ENCODE measurements around the gene DLGAP1.

The DLGAP1 gene

DNA sequence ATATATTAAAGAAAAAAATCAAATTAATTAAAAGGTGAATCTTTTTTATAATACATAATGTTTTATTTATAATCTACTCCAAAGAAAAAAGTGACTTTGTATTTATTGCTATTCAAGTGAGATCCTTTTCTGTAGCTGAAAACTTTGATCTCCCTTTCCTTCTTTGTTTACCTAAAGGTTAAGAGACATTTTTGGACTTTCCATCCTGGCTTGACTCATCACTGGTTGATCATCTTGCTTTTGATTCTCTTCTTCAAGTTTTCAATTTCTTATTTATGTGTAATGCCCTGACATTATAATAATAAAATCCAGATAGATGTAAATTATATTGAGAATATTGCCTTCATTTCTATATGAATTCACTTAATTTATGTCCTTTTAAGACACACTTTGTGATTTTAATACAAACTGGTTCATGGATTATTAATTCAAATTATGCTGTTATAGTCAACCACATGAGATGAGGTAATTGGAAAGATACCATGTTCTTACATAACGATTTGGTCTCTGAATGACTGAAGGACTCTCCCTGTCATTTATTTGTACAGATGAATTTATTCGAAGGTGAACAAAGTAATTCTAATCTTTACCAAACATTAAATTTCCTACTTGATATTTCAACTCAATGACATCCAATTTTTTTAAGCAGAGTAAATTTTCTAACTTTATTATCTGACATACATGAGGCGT lies 820.7 kb downstream of the DLGAP1 start:
- H3K4me1 ChIP-seq (ENCODE audit: control insufficient read depth in 5 of 5, insufficient read depth in 5 of 5, low read length in 5 of 5) = peaks cover 0 to 2% (median 0%) of the 10 kb centered on the region in 5 donors
- no peak overlapping the region for H3K9ac ChIP-seq (ENCODE audit: low read length in 5 of 5)
- H3K4me3 ChIP-seq (ENCODE audit: low read depth in 1 of 5, low read length in 5 of 5) = no peak overlapping the region
- no peaks in the 10 kb centered on the region for H3K36me3 ChIP-seq (ENCODE audit: control insufficient read depth in 5 of 5, insufficient read depth in 5 of 5, low read length in 5 of 5)
- no peaks in the 10 kb centered on the region for H3K9me3 ChIP-seq (ENCODE audit: control insufficient read depth in 5 of 5, low read length in 5 of 5)
- H3K27me3 ChIP-seq (ENCODE audit: control insufficient read depth in 5 of 5, insufficient read depth in 4 of 5, low read length in 5 of 5) = no peaks in the 10 kb centered on the region
- no peak overlapping the region for H3K27ac ChIP-seq (ENCODE audit: low read depth, low read length)

DNA sequence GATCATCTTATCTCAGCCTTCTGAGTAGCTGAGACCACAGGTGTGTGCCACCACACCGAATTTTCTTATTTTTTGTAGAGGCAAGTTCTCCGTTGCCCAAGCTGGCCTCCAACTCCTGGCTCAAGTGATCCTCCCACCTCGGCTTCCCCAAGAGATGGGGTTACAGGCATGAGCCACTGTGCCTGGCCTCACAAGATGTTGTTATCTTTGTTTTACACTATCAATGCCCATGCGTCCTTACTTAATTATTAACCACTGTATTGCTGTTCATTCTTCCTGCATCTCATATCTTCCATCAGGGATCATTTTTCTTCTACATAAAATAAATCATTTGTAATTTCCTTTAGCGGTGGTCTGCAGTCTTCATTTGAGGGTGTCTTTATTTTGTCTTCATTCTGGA lies 823.2 kb downstream of the DLGAP1 start:
- H3K27me3 ChIP-seq (ENCODE audit: control insufficient read depth in 5 of 5, insufficient read depth in 4 of 5, low read length in 5 of 5) = no peaks in the 10 kb centered on the region

DNA sequence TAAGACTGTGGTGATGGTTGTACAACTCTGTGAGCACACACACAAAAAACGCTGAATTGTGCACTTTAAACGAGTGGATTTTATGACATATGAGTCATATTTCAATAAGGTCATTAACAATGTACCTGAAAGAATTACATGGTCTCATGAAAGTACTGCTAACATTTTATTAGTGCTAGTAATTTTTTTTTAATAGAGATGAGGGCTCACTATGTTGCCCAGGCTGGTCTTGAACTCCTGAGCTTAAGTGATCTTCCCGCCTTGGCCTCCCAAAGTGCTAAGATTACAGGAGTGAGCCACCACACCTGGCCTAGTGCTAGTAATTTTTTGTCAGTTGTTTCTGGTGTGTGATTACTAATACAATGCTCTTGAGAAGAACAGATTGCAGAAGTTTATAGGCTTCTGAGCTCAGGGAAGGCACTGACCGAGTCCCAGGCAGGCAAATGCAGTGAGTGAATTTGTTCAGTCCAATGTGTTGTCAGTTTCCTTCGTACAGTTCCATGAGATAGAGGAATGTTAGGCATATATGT lies 828.1 kb downstream of the DLGAP1 start:
- H3K9me3 ChIP-seq (ENCODE audit: control insufficient read depth in 5 of 5, low read length in 5 of 5) = no peaks in the 10 kb centered on the region
- no peak overlapping the region for H3K4me3 ChIP-seq (ENCODE audit: low read depth in 1 of 5, low read length in 5 of 5)
- H3K27me3 ChIP-seq (ENCODE audit: control insufficient read depth in 5 of 5, insufficient read depth in 4 of 5, low read length in 5 of 5) = no peaks in the 10 kb centered on the region
- peaks cover 5 to 27% (median 19%) of the 10 kb centered on the region in 5 donors for H3K4me1 ChIP-seq (ENCODE audit: control insufficient read depth in 5 of 5, insufficient read depth in 5 of 5, low read length in 5 of 5)
- H3K27ac ChIP-seq (ENCODE audit: low read depth, low read length) = no peak overlapping the region
- H3K36me3 ChIP-seq (ENCODE audit: control insufficient read depth in 5 of 5, insufficient read depth in 5 of 5, low read length in 5 of 5) = no peaks in the 10 kb centered on the region
- no peak overlapping the region for H3K9ac ChIP-seq (ENCODE audit: low read length in 5 of 5)

More for the DNA sequence above, 823.2 kb downstream of the DLGAP1 start:
- H3K4me1 ChIP-seq (ENCODE audit: control insufficient read depth in 5 of 5, insufficient read depth in 5 of 5, low read length in 5 of 5) = peaks cover 0 to 2% (median 0%) of the 10 kb centered on the region in 5 donors
- no peak overlapping the region for H3K9ac ChIP-seq (ENCODE audit: low read length in 5 of 5)
- no peaks in the 10 kb centered on the region for H3K9me3 ChIP-seq (ENCODE audit: control insufficient read depth in 5 of 5, low read length in 5 of 5)
- no peaks in the 10 kb centered on the region for H3K36me3 ChIP-seq (ENCODE audit: control insufficient read depth in 5 of 5, insufficient read depth in 5 of 5, low read length in 5 of 5)
- no peak overlapping the region for H3K27ac ChIP-seq (ENCODE audit: low read depth, low read length)
- no peak overlapping the region for H3K4me3 ChIP-seq (ENCODE audit: low read depth in 1 of 5, low read length in 5 of 5)

DNA sequence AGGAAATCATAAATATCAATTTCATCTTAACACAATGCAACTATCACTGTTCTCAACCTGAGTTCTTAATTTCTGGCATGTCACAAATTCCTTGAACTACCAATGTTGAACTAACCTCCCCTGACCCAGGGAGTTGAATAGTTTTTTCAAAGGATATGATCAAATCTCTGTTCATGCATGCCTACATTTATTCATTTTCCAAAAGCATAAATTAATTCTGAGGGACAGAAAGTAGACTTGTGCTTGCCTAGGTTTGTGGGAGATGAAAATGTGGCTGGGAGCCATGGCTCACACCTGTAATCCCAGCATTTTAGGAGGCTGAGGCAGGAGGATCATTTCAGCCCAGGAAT lies 829.4 kb downstream of the DLGAP1 start:
- peaks cover 5 to 27% (median 19%) of the 10 kb centered on the region in 5 donors for H3K4me1 ChIP-seq (ENCODE audit: control insufficient read depth in 5 of 5, insufficient read depth in 5 of 5, low read length in 5 of 5)
- no peaks in the 10 kb centered on the region for H3K9me3 ChIP-seq (ENCODE audit: control insufficient read depth in 5 of 5, low read length in 5 of 5)
- no peak overlapping the region for H3K27ac ChIP-seq (ENCODE audit: low read depth, low read length)
- no peak overlapping the region for H3K4me3 ChIP-seq (ENCODE audit: low read depth in 1 of 5, low read length in 5 of 5)
- no peaks in the 10 kb centered on the region for H3K36me3 ChIP-seq (ENCODE audit: control insufficient read depth in 5 of 5, insufficient read depth in 5 of 5, low read length in 5 of 5)
- no peaks in the 10 kb centered on the region for H3K27me3 ChIP-seq (ENCODE audit: control insufficient read depth in 5 of 5, insufficient read depth in 4 of 5, low read length in 5 of 5)
- no peak overlapping the region for H3K9ac ChIP-seq (ENCODE audit: low read length in 5 of 5)

DNA sequence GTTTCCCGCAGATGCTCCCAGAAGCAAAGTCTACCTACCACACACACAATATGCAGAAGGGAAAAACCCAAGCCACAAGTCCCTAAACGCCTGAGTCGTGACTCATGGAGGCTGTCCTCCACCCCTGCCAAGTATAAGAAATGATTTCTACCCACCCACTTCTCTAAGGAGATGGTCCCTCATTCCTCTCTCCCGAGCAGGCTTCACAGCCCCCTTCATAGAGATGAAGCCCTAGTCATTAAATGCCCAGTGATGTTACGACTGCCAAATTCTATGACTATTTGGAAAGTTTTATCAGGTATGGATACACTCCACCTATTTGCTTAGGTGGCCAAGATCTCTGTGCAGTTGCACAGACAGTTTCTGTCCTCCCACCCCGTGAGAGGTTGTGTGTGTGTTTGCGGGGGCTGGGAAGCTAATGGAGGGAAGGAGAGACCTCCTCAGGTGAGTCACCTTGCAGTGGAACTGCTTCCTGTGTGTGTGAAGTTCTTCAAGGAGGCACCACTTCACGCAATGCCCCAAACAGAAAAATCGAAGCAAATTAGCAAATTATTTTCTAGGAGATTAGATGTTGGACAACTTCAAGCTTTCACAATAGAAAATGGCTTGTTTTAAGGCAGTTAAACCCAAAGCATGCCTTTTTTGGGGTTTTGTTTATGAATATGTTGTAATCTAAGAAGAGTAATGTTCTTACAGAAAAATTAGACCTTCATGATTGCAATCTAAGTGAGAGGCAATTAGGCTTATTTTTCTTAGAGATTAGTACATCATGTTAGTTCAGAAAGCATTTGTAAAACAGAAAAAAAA lies 830.0 kb downstream of the DLGAP1 start:
- H3K9ac ChIP-seq (ENCODE audit: low read length in 5 of 5) = peak overlapping the region in 1 of 5 donors; percentile 64
- no peak overlapping the region for H3K4me3 ChIP-seq (ENCODE audit: low read depth in 1 of 5, low read length in 5 of 5)

DNA sequence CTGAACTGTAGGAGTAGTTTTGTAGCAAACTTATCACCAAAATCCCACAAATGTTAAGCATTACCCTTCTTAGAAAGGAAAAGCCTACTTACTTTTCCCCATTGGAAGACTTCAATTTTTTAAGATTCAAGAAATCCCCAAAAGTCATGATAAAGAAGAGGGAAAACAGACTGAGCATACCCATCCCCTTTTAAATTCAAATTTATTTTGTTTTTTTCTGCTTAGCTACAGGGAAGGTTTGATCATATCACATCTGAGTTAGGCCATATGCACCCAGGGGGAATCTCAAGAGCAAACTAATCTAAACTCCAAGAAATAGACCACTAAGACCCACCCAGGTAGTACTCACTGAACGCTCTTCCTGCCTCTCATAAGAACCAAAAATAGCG lies 830.6 kb downstream of the DLGAP1 start:
- no peaks in the 10 kb centered on the region for H3K36me3 ChIP-seq (ENCODE audit: control insufficient read depth in 5 of 5, insufficient read depth in 5 of 5, low read length in 5 of 5)
- H3K27me3 ChIP-seq (ENCODE audit: control insufficient read depth in 5 of 5, insufficient read depth in 4 of 5, low read length in 5 of 5) = no peaks in the 10 kb centered on the region
- no peaks in the 10 kb centered on the region for H3K9me3 ChIP-seq (ENCODE audit: control insufficient read depth in 5 of 5, low read length in 5 of 5)
- H3K9ac ChIP-seq (ENCODE audit: low read length in 5 of 5) = peak overlapping the region in 3 of 5 donors; percentile 53 to 64 (median 56)
- H3K27ac ChIP-seq (ENCODE audit: low read depth, low read length) = peak overlapping the region; percentile 80
- peak overlapping the region in 1 of 5 donors; percentile 38 for H3K4me3 ChIP-seq (ENCODE audit: low read depth in 1 of 5, low read length in 5 of 5)
- H3K4me1 ChIP-seq (ENCODE audit: control insufficient read depth in 5 of 5, insufficient read depth in 5 of 5, low read length in 5 of 5) = peaks cover 3 to 27% (median 19%) of the 10 kb centered on the region in 5 donors

More for the DNA sequence above, 830.0 kb downstream of the DLGAP1 start:
- Histone ChIP-seq H3K36me3 (ENCODE audit: control insufficient read depth in 5 of 5, insufficient read depth in 5 of 5, low read length in 5 of 5) (no peaks in the 10 kb centered on the region), H3K4me1 (ENCODE audit: control insufficient read depth in 5 of 5, insufficient read depth in 5 of 5, low read length in 5 of 5) (peaks cover 4 to 27% (median 19%) of the 10 kb centered on the region in 5 donors), H3K27me3 (ENCODE audit: control insufficient read depth in 5 of 5, insufficient read depth in 4 of 5, low read length in 5 of 5) (no peaks in the 10 kb centered on the region), H3K9me3 (ENCODE audit: control insufficient read depth in 5 of 5, low read length in 5 of 5) (no peaks in the 10 kb centered on the region), H3K27ac (ENCODE audit: low read depth, low read length) (peak overlapping the region; percentile 80)

DNA sequence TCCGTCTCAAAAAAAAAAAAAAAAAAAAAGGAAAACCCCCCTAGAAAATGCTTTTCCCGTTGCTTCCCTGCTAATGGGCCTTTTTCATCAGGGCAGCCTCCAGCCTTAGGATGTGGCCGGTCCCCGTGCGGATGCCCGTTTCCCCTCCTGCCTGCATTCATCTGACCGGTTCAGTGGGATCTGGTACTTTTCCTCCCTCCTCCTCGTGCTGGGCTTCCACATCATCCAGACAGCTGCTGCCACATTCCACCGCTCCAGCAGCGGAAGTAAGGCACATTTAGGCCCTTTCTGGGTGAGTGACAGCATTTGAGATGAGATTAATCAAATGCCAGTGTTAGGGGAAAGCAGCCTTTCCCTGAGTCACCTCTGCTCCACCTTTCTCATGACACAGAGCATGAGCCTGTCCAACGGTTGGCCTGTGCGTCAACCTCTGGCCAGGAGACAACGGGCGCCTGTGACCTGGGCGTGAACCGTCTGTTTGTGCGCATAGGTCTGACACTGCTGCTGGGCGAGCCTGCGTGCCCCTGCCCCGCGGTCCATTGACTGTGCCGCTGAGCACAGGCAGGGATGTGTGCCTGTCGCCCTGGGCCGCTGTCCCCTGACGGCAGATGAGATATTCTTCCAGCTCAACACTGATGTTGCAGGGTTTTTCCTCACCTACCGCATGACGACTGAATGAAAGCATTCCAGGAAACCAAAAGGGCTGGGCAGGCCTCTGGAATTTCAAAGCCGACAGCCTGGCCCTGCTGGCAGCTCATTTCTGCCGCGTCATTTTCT lies 831.1 kb downstream of the DLGAP1 start:
- peak overlapping the region in 3 of 5 donors; percentile 53 to 64 (median 56) for H3K9ac ChIP-seq (ENCODE audit: low read length in 5 of 5)
- peak overlapping the region; percentile 80 for H3K27ac ChIP-seq (ENCODE audit: low read depth, low read length)
- peaks cover 3 to 27% (median 19%) of the 10 kb centered on the region in 5 donors for H3K4me1 ChIP-seq (ENCODE audit: control insufficient read depth in 5 of 5, insufficient read depth in 5 of 5, low read length in 5 of 5)
- no peaks in the 10 kb centered on the region for H3K36me3 ChIP-seq (ENCODE audit: control insufficient read depth in 5 of 5, insufficient read depth in 5 of 5, low read length in 5 of 5)
- H3K27me3 ChIP-seq (ENCODE audit: control insufficient read depth in 5 of 5, insufficient read depth in 4 of 5, low read length in 5 of 5) = no peaks in the 10 kb centered on the region
- no peaks in the 10 kb centered on the region for H3K9me3 ChIP-seq (ENCODE audit: control insufficient read depth in 5 of 5, low read length in 5 of 5)
- H3K4me3 ChIP-seq (ENCODE audit: low read depth in 1 of 5, low read length in 5 of 5) = peak overlapping the region in 2 of 5 donors; percentile 29 to 38

DNA sequence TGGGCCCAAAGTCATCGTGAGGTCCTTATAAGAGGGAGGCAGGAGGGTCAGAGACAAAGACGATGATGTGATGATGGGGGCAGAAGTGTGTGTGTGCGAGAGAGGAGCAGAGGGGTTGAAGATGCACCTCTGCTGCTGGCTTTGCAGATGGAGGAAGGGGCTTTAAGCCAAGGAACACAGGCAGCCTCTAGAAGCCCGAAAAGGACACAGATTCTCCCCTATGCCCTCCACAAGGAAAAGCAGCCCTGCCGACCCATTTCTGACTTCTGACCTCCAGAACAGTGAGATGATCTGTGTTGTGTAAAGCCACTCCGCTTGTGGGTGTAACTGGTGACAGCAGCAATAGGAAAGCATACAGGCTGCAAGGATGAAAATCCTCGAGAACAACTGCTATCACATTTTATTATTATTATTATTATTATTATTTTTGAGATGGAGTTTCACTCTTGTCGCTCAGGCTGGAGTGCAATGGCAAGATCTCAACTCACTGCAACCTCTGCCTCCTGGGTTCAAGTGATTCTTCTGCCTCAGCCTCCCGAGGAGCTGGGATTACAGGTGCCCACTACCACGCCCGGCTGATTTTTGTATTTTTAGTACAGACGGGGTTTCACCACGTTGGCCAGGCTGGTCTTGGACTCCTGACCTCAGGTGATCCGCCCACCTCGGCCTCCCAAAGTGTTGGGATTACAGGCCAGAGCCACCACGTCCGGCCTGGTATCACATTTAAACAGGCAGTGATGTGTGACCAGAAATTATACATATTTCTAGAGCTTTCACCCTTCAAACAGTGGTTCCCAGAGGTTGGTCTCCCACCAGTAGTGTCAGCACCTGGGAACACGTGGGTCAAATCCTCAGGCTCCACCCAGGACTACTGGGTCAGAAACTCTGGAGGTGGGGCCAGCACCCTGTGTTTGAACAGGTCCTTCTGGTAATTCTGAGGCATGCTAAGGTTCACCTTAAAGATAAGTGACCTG lies 834.7 kb downstream of the DLGAP1 start:
- peaks cover 0 to 5% (median 0%) of the 10 kb centered on the region in 5 donors for H3K9me3 ChIP-seq (ENCODE audit: control insufficient read depth in 5 of 5, low read length in 5 of 5)
- no peak overlapping the region for H3K27ac ChIP-seq (ENCODE audit: low read depth, low read length)
- no peaks in the 10 kb centered on the region for H3K27me3 ChIP-seq (ENCODE audit: control insufficient read depth in 5 of 5, insufficient read depth in 4 of 5, low read length in 5 of 5)

DNA sequence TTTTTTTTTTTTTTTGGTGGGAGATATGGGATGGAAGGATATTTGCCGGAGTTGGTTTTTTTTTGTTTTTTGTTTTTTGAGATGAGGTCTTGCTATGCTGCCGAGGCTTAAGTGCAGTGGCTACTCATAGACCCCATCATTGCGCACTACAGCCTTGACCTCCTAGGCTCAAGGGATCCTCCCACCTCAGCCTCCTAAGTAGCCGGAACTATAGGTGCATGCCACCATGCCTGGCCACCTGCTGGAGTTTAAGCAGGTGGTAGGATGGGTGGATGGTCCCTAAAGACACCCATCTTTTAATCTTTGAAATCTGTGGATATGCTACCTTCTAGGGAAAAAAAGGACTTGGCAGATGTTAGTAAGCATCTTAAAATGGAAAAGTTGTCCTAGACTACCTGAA lies 835.4 kb downstream of the DLGAP1 start:
- H3K9ac ChIP-seq (ENCODE audit: low read length in 5 of 5) = no peak overlapping the region
- no peaks in the 10 kb centered on the region for H3K36me3 ChIP-seq (ENCODE audit: control insufficient read depth in 5 of 5, insufficient read depth in 5 of 5, low read length in 5 of 5)
- H3K9me3 ChIP-seq (ENCODE audit: control insufficient read depth in 5 of 5, low read length in 5 of 5) = peaks cover 0 to 5% (median 0%) of the 10 kb centered on the region in 5 donors
- H3K27ac ChIP-seq (ENCODE audit: low read depth, low read length) = no peak overlapping the region
- no peaks in the 10 kb centered on the region for H3K27me3 ChIP-seq (ENCODE audit: control insufficient read depth in 5 of 5, insufficient read depth in 4 of 5, low read length in 5 of 5)
- peaks cover 3 to 24% (median 18%) of the 10 kb centered on the region in 5 donors for H3K4me1 ChIP-seq (ENCODE audit: control insufficient read depth in 5 of 5, insufficient read depth in 5 of 5, low read length in 5 of 5)
- no peak overlapping the region for H3K4me3 ChIP-seq (ENCODE audit: low read depth in 1 of 5, low read length in 5 of 5)

More for the DNA sequence above, 834.7 kb downstream of the DLGAP1 start:
- H3K4me1 ChIP-seq (ENCODE audit: control insufficient read depth in 5 of 5, insufficient read depth in 5 of 5, low read length in 5 of 5) = peaks cover 3 to 27% (median 19%) of the 10 kb centered on the region in 5 donors
- no peak overlapping the region for H3K9ac ChIP-seq (ENCODE audit: low read length in 5 of 5)
- no peaks in the 10 kb centered on the region for H3K36me3 ChIP-seq (ENCODE audit: control insufficient read depth in 5 of 5, insufficient read depth in 5 of 5, low read length in 5 of 5)
- H3K4me3 ChIP-seq (ENCODE audit: low read depth in 1 of 5, low read length in 5 of 5) = no peak overlapping the region
